ENCODE data around the gene G3BP2.
"Not testable (repeated sequence)": the region's sequence is repeated elsewhere in the genome, so short reads cannot be mapped to it uniquely, and the experiment has no call there.

Gene G3BP2

GRCh38 chr4:75666299-75666698 lies 6.9 kb downstream of the G3BP2 start:
- H3K27me3 ChIP-seq (ENCODE audit: control insufficient read depth, insufficient read depth, low read length): no peaks in the 10 kb centered on the region
- H3K36me3 ChIP-seq (ENCODE audit: control insufficient read depth, insufficient read depth, low read length): peaks cover 15% of the 10 kb centered on the region
- no peak overlapping the region for H3K4me3 ChIP-seq (ENCODE audit: low read depth, low read length)
- no peaks in the 10 kb centered on the region for H3K9me3 ChIP-seq (ENCODE audit: control insufficient read depth, insufficient read depth, low read depth, low read length)
- H3K4me1 ChIP-seq (ENCODE audit: control insufficient read depth, insufficient read depth, low read length): peaks cover 28% of the 10 kb centered on the region
- no peak overlapping the region for H3K27ac ChIP-seq (ENCODE audit: low read depth, low read length)
- no peak overlapping the region for H3K9ac ChIP-seq (ENCODE audit: low read length)

DNA sequence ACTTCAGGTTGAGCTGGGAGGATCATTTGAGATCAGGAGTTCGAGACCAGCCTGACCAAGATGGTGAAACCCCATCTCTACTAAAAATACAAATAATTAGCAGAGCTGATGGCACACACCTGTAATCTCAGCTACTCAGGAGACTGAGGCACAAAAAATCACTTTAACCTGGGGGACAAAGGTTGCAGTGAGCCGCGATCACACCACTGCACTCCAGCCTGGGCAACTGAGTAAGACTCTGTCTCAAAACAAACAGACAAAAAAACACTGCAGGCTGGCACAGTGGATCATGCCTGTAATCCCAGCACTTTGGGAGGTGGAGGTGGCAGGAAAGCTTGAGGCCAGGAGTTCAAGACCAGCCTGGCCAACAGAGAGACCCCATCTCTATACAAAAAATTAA lies 8.6 kb downstream of the G3BP2 start:
- not testable (repeated sequence) for H3K27ac ChIP-seq (ENCODE audit: low read depth, low read length)
- peaks cover 32% of the 10 kb centered on the region for H3K36me3 ChIP-seq (ENCODE audit: control insufficient read depth, insufficient read depth, low read length)

GRCh38 chr4:75662626-75663025 lies 10.6 kb downstream of the G3BP2 start:
- no peak overlapping the region for H3K9ac ChIP-seq (ENCODE audit: low read length)
- H3K4me1 ChIP-seq (ENCODE audit: control insufficient read depth, insufficient read depth, low read length): peaks cover 3% of the 10 kb centered on the region; the same call in 1 of the 2 replicates
- H3K27me3 ChIP-seq (ENCODE audit: control insufficient read depth, insufficient read depth, low read length): no peaks in the 10 kb centered on the region
- H3K4me3 ChIP-seq (ENCODE audit: low read depth, low read length): no peak overlapping the region
- no peaks in the 10 kb centered on the region for H3K9me3 ChIP-seq (ENCODE audit: control insufficient read depth, insufficient read depth, low read depth, low read length)
- H3K27ac ChIP-seq (ENCODE audit: low read depth, low read length): no peak overlapping the region
- peaks cover 49% of the 10 kb centered on the region for H3K36me3 ChIP-seq (ENCODE audit: control insufficient read depth, insufficient read depth, low read length)

More for the DNA sequence above, 8.6 kb downstream of the G3BP2 start:
- not testable (repeated sequence) for H3K9me3 ChIP-seq (ENCODE audit: control insufficient read depth, insufficient read depth, low read depth, low read length); H3K9ac ChIP-seq (ENCODE audit: low read length); H3K4me3 ChIP-seq (ENCODE audit: low read depth, low read length); H3K27me3 ChIP-seq (ENCODE audit: control insufficient read depth, insufficient read depth, low read length)
- H3K4me1 ChIP-seq (ENCODE audit: control insufficient read depth, insufficient read depth, low read length): peaks cover 19% of the 10 kb centered on the region

DNA sequence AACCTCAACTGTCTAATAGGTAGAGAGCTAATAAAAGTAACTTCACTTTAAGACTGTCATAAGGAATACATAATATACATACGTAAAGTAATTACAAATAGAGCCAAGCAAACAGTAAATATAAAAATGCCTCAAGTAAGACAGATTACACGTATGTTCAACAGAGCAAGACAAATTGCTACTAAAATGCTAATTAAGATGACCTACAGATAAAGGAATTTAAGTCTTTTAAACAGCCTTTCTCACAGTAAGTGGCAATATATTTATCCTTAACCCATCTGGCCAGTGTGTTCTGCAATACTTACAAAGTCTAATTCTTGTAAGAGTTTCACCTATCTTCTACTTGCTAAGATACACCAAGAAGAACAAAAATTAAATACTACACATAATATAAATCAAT lies 12.7 kb downstream of the G3BP2 start:
- peaks cover 70% of the 10 kb centered on the region for H3K36me3 ChIP-seq (ENCODE audit: control insufficient read depth, insufficient read depth, low read length)
- H3K4me3 ChIP-seq (ENCODE audit: low read depth, low read length): no peak overlapping the region
- no peaks in the 10 kb centered on the region for H3K4me1 ChIP-seq (ENCODE audit: control insufficient read depth, insufficient read depth, low read length)
- H3K27ac ChIP-seq (ENCODE audit: low read depth, low read length): no peak overlapping the region
- no peaks in the 10 kb centered on the region for H3K27me3 ChIP-seq (ENCODE audit: control insufficient read depth, insufficient read depth, low read length)
- no peaks in the 10 kb centered on the region for H3K9me3 ChIP-seq (ENCODE audit: control insufficient read depth, insufficient read depth, low read depth, low read length)
- no peak overlapping the region for H3K9ac ChIP-seq (ENCODE audit: low read length)

DNA sequence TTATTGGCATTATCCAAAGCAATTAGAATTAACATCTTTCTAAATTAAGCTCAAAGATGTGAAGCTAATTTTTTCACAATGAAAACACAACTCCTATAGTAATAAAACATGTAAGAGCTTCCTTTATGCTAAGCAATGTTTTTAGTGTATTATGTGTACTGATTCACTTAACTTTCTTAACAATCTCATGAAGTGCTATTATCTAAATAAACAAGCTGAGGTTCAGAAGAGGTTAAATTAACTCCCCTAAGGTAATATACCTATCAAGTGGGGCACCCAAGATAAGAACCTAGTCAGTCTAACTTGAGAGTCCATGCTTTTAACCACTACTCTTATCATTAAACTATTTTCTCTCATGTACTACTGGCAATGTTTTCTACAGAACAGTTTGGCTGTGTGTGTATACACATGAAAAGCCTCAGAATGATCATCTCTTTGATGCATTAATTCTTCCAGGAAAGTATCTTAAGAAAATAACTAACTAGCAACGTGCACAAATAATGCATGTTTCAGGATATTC lies 13.6 kb downstream of the G3BP2 start:
- H3K36me3 ChIP-seq (ENCODE audit: control insufficient read depth, insufficient read depth, low read length): peaks cover 79% of the 10 kb centered on the region
- no peak overlapping the region; the same call in 1 of the 2 replicates for H3K27ac ChIP-seq (ENCODE audit: low read depth, low read length)
- H3K27me3 ChIP-seq (ENCODE audit: control insufficient read depth, insufficient read depth, low read length): no peaks in the 10 kb centered on the region
- H3K9me3 ChIP-seq (ENCODE audit: control insufficient read depth, insufficient read depth, low read depth, low read length): no peaks in the 10 kb centered on the region
- H3K9ac ChIP-seq (ENCODE audit: low read length): no peak overlapping the region
- no peaks in the 10 kb centered on the region for H3K4me1 ChIP-seq (ENCODE audit: control insufficient read depth, insufficient read depth, low read length)
- no peak overlapping the region for H3K4me3 ChIP-seq (ENCODE audit: low read depth, low read length)

DNA sequence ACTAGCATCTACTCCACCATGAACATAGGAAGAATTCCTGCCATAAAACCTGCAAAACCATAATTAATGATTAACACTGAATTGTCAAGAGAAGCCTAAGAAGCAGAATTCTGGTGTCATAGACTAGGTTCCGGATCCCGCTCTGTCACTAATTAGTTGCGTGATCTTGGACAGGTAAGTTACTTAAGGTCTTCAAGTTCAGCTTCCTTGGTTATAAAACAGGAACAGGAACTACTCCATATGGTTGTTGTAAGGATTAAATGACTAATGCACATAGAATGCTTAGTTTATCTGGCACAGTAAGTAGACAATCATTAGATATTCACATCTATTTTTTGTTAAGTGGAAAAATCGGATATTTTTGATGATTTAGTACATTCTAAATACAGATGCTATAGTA lies 14.3 kb downstream of the G3BP2 start:
- no peak overlapping the region; the same call in 1 of the 2 replicates for H3K27ac ChIP-seq (ENCODE audit: low read depth, low read length)
- no peaks in the 10 kb centered on the region for H3K4me1 ChIP-seq (ENCODE audit: control insufficient read depth, insufficient read depth, low read length)
- H3K9me3 ChIP-seq (ENCODE audit: control insufficient read depth, insufficient read depth, low read depth, low read length): no peaks in the 10 kb centered on the region
- H3K4me3 ChIP-seq (ENCODE audit: low read depth, low read length): no peak overlapping the region
- H3K27me3 ChIP-seq (ENCODE audit: control insufficient read depth, insufficient read depth, low read length): no peaks in the 10 kb centered on the region
- H3K9ac ChIP-seq (ENCODE audit: low read length): no peak overlapping the region
- H3K36me3 ChIP-seq (ENCODE audit: control insufficient read depth, insufficient read depth, low read length): peaks cover 86% of the 10 kb centered on the region

GRCh38 chr4:75655562-75655961 lies 17.6 kb downstream of the G3BP2 start:
- peaks cover 97% of the 10 kb centered on the region for H3K36me3 ChIP-seq (ENCODE audit: control insufficient read depth, insufficient read depth, low read length)
- H3K27ac ChIP-seq (ENCODE audit: low read depth, low read length): no peak overlapping the region
- H3K9ac ChIP-seq (ENCODE audit: low read length): no peak overlapping the region
- no peak overlapping the region for H3K4me3 ChIP-seq (ENCODE audit: low read depth, low read length)
- no peaks in the 10 kb centered on the region for H3K9me3 ChIP-seq (ENCODE audit: control insufficient read depth, insufficient read depth, low read depth, low read length)
- H3K4me1 ChIP-seq (ENCODE audit: control insufficient read depth, insufficient read depth, low read length): no peaks in the 10 kb centered on the region
- no peaks in the 10 kb centered on the region for H3K27me3 ChIP-seq (ENCODE audit: control insufficient read depth, insufficient read depth, low read length)

- Histone ChIP-seq H3K9me3 (ENCODE audit: control insufficient read depth, insufficient read depth, low read depth, low read length) (no peaks in the 10 kb centered on the region), H3K9ac (ENCODE audit: low read length) (no peak overlapping the region), H3K4me3 (ENCODE audit: low read depth, low read length) (no peak overlapping the region), H3K36me3 (ENCODE audit: control insufficient read depth, insufficient read depth, low read length) (peaks cover 97% of the 10 kb centered on the region), H3K4me1 (ENCODE audit: control insufficient read depth, insufficient read depth, low read length) (no peaks in the 10 kb centered on the region), H3K27me3 (ENCODE audit: control insufficient read depth, insufficient read depth, low read length) (no peaks in the 10 kb centered on the region), H3K27ac (ENCODE audit: low read depth, low read length) (no peak overlapping the region)
These were observed 18.3 kb downstream of the G3BP2 start for GRCh38 chr4:75654905-75655304.

GRCh38 chr4:75653845-75654503 lies 19.2 kb downstream of the G3BP2 start:
- no peak overlapping the region for H3K4me3 ChIP-seq (ENCODE audit: low read depth, low read length)
- H3K36me3 ChIP-seq (ENCODE audit: control insufficient read depth, insufficient read depth, low read length): peaks cover 96% of the 10 kb centered on the region
- no peak overlapping the region for H3K27ac ChIP-seq (ENCODE audit: low read depth, low read length)
- no peaks in the 10 kb centered on the region for H3K27me3 ChIP-seq (ENCODE audit: control insufficient read depth, insufficient read depth, low read length)
- no peaks in the 10 kb centered on the region for H3K4me1 ChIP-seq (ENCODE audit: control insufficient read depth, insufficient read depth, low read length)
- no peaks in the 10 kb centered on the region for H3K9me3 ChIP-seq (ENCODE audit: control insufficient read depth, insufficient read depth, low read depth, low read length)
- H3K9ac ChIP-seq (ENCODE audit: low read length): no peak overlapping the region

- H3K9ac ChIP-seq (ENCODE audit: low read length): no peak overlapping the region
- no peak overlapping the region for H3K27ac ChIP-seq (ENCODE audit: low read depth, low read length)
- H3K27me3 ChIP-seq (ENCODE audit: control insufficient read depth, insufficient read depth, low read length): no peaks in the 10 kb centered on the region
- H3K4me1 ChIP-seq (ENCODE audit: control insufficient read depth, insufficient read depth, low read length): no peaks in the 10 kb centered on the region
- no peaks in the 10 kb centered on the region for H3K9me3 ChIP-seq (ENCODE audit: control insufficient read depth, insufficient read depth, low read depth, low read length)
- no peak overlapping the region for H3K4me3 ChIP-seq (ENCODE audit: low read depth, low read length)
- peaks cover 69% of the 10 kb centered on the region for H3K36me3 ChIP-seq (ENCODE audit: control insufficient read depth, insufficient read depth, low read length)
These were observed 29.1 kb downstream of the G3BP2 start for GRCh38 chr4:75644095-75644494.

DNA sequence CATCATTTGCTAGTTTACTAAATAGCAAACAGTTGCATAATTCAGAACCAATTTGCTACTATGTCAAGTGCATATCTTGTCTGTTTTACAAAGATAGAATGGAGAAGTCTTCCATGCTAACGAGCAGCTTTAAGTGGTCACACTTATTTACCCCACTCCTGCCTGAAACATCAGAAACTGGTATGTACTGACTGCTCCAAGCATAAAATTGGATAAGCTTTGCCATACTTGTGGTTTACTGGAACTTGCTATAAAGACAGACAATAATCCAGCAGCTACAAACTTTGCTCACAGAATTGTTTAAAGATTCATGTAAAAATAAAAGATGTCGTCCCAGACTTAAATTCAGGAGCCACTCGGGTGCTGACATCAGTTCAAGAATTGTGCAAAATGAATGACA lies 29.6 kb downstream of the G3BP2 start:
- H3K27ac ChIP-seq (ENCODE audit: low read depth, low read length): no peak overlapping the region
- peaks cover 65% of the 10 kb centered on the region for H3K36me3 ChIP-seq (ENCODE audit: control insufficient read depth, insufficient read depth, low read length)
- no peak overlapping the region for H3K4me3 ChIP-seq (ENCODE audit: low read depth, low read length)
- no peak overlapping the region for H3K9ac ChIP-seq (ENCODE audit: low read length)
- H3K27me3 ChIP-seq (ENCODE audit: control insufficient read depth, insufficient read depth, low read length): no peaks in the 10 kb centered on the region
- no peaks in the 10 kb centered on the region for H3K4me1 ChIP-seq (ENCODE audit: control insufficient read depth, insufficient read depth, low read length)
- no peaks in the 10 kb centered on the region for H3K9me3 ChIP-seq (ENCODE audit: control insufficient read depth, insufficient read depth, low read depth, low read length)
